Ovary (tissue), 9 donors: Measurements from ENCODE around the gene RHBDL1. TPM values are rescaled to one million over a fixed set of nuclear protein-coding genes. Genes with fewer than 3 reads are reported as not detected.

ENCODE experiments used
- DNase-seq, 5 donors: peaks; one replicate each; pipeline ENCODE4 v3.0.0-alpha.2; 2019 to 2020
- H3K27ac ChIP-seq, 2 donors: fragments of 200-600 bp; one replicate each; pipeline versions ENCODE4 v1.5.1 to v1.8.0; 2019 to 2022
- H3K27me3 ChIP-seq: fragments of 200-600 bp; one replicate; pipeline ENCODE4 v1.8.0; 2022
- H3K36me3 ChIP-seq: fragments of 200-600 bp; sonication (generic); one replicate; pipeline ENCODE4 v1.5.1; 2019
- H3K4me1 ChIP-seq: one replicate; pipeline ENCODE4 v1.8.1; 2013; ENCODE audit warnings: mild to moderate bottlenecking, moderate library complexity; ENCODE audit not compliant: insufficient read depth
- H3K4me3 ChIP-seq: fragments of 200-600 bp; sonication (generic); one replicate; pipeline ENCODE4 v1.5.1; 2017
- H3K9me3 ChIP-seq, 2 donors: fragments of 200-600 bp in 1 of 2; sonication (generic) in 1 of 2; one replicate each; pipeline versions ENCODE4 v1.5.1 to v1.8.1; 2013 to 2019; ENCODE audit warnings: mild to moderate bottlenecking in 1 of 2, moderate library complexity in 1 of 2
- EP300 ChIP-seq: sonication (generic); formaldehyde crosslinking; IDR thresholded peaks from one replicate; pipeline ENCODE4 v1.6.1; 2017; ENCODE audit warnings: antibody characterized with exemption
- POLR2A ChIP-seq: fragments of 450-650 bp; IDR thresholded peaks from one replicate; pipeline ENCODE4 v1.6.1; 2017; ENCODE audit warnings: antibody characterized with exemption, mild to moderate bottlenecking, moderate library complexity
- WGBS, 3 donors: extraction: QIAGEN DNeasy Blood & Tissue Kit in 1 of 3; methylation state at CpG; one replicate each; pipeline versions ENCODE4 v1.1.5 to v1.1.7; 2013 to 2017; 5-methylcytosine and 5-hydroxymethylcytosine counted together
- intact Hi-C, 4 donors: fragments of 100-400 bp; cut with DNase I; formaldehyde crosslinking; loops; one replicate each; pipeline versions ENCODE4 v1.11.0 to v1.15.1; 2022 to 2023
- polyA plus RNA-seq, 2 donors: library from polyadenylated mRNA; stranded (reverse); fragments of 200-250 nt in 1 of 2; fragments of 350-450 nt in 1 of 2; fragmentation: Illumina TruSeq in 1 of 2; extraction: RNeasy Lipid Tissue Mini Kit (QIAGEN cat#74804) in 1 of 2; gene quantifications; one replicate each; pipeline ENCODE4 v1.2.3, GENCODE V29; 2013 to 2014
- total RNA-seq, 7 donors: library from RNA; depleted of rRNA in 2 of 7; stranded (reverse); fragments of >200 nt in 2 of 7; fragmentation: NEBNext Ultra II Directional in 3 of 7; extraction: Animal tissue kit (Norgen Biotek cat#: 25700) in 3 of 7; gene quantifications; one replicate each; pipeline versions ENCODE4 v1.1.0 to v1.2.4, GENCODE V29; 2016 to 2023
- TF ChIP-seq, protein P1 (sequence below), 3 donors: fragments of 450-650 bp in 2 of 3; fragments of 200-600 bp in 1 of 3; IDR thresholded peaks; one replicate each; pipeline versions ENCODE4 v1.5.1 to v1.8.0; 2016 to 2022; ENCODE audit warnings: antibody characterized with exemption in 3 of 3, mild to moderate bottlenecking in 1 of 3
- donor health status: DM: no; HTN: no; CAD: no; lungs with moderate emphysema.
- donor health status: DM: no; HTN: no; CAD: no.
- donor health status: Bipolar disorder and iron deficiency.
- donor health status: DM: yes; HTN: yes; CAD: no.
- donor health status: DM: no; HTN: no; CAD: no.
- donor health status: DM: yes; HTN: yes; CAD: no.

Gene RHBDL1
- total and polyA plus RNA-seq, 9 donors = 0.50 to 4.3 (median 1.4) TPM; not detected in 1

- no peaks in the 10 kb centered on the region for H3K36me3 ChIP-seq
- H3K27me3 ChIP-seq = peaks cover 15% of the 10 kb centered on the region
- H3K4me1 ChIP-seq = peaks cover 15% of the 10 kb centered on the region
- H3K9me3 ChIP-seq = no peaks in the 10 kb centered on the region
- H3K4me3 ChIP-seq = no peak overlapping the region
- TF ChIP-seq, protein P1, sequence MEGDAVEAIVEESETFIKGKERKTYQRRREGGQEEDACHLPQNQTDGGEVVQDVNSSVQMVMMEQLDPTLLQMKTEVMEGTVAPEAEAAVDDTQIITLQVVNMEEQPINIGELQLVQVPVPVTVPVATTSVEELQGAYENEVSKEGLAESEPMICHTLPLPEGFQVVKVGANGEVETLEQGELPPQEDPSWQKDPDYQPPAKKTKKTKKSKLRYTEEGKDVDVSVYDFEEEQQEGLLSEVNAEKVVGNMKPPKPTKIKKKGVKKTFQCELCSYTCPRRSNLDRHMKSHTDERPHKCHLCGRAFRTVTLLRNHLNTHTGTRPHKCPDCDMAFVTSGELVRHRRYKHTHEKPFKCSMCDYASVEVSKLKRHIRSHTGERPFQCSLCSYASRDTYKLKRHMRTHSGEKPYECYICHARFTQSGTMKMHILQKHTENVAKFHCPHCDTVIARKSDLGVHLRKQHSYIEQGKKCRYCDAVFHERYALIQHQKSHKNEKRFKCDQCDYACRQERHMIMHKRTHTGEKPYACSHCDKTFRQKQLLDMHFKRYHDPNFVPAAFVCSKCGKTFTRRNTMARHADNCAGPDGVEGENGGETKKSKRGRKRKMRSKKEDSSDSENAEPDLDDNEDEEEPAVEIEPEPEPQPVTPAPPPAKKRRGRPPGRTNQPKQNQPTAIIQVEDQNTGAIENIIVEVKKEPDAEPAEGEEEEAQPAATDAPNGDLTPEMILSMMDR (IDR thresholded peaks at IDR 0.05) = no peak
- intact Hi-C loops = no loop called here
- no peak for DNase-seq
- WGBS, 3 donors = 11 to 18% (median 14%) methylated on average over 6 to 9 of the region's 9 CpGs
- no peak overlapping the region for H3K27ac ChIP-seq
Observed at GRCh38 chr16:726188-726437, 50.6 kb downstream of the RHBDL1 start.

DNA sequence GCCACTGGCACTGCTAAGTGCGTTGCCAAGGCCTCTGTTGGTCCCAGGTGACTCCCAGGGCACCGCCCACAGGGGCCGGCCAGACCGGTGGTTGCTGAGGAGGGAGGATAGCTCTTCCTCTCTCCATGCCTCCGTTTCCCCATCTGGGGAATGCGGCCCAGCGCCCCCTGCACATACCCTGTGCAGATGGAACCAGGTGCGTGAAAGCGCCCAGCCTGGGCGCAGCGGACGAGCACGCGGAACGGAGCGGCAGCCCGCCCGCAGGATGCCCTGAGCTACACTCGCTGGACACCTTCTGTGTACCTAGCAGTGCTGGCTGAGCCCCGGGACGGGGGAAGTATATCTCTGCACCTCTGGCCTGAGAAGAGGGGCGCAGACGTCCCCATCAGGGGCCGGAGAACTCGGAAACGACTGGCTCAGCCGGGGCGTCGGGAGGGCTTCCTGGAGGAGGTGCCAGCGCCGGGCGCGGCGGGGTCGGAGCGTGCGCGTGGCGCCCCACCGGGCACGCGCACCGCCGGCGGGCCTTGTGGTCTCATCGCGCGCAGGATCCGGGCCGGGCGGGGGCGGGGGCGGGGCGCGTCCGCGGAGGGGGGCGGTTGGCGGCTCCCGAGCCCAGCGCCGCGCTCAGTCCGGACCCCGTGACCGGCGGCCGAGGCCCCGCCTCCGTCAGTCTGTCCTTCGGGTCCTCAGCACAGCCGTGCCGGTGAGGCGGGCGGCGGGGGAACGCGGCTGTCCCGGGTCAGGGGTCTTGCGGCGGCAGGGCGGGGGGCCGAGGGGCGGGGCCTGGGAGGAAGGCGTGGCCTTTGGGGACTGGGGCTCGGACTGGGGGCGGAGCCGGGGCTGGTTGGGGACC is 51.2 kb downstream of the RHBDL1 start, which contains the start of the genes CCDC78 and HAGHL:
Gene CCDC78 (minus strand): TSS at position 6 of the 853 bp plus-strand sequence. CDS start 76 bp downstream, outside the sequence.
Gene HAGHL (plus strand): TSS at position 669 of the 853 bp plus-strand sequence. CDS start 404 bp downstream, outside the sequence.
- whole genome bisulfite sequencing, 3 donors = 1% methylated on average over 39 to 88 of the region's 88 CpGs
- peaks cover 15% of the 10 kb centered on the region for H3K27me3 ChIP-seq
- H3K4me3 ChIP-seq = peak within 1 kb of the TSS; percentile 32
- H3K4me1 ChIP-seq = peaks cover 12% of the 10 kb centered on the region
- peak in 2 of 5 donors; percentile 55 to 59 for DNase-seq
- H3K27ac ChIP-seq = no peak within 1 kb of the TSS
- TF ChIP-seq, protein P1 (IDR thresholded peaks at IDR 0.05) = no peak
- TF ChIP-seq EP300 (no peak), POLR2A (no peak)
- no peaks in the 10 kb centered on the region for H3K36me3 ChIP-seq
- intact Hi-C loops = no loop called here
- no peaks in the 10 kb centered on the region for H3K9me3 ChIP-seq

- Histone ChIP-seq H3K4me1 (peaks cover 9% of the 10 kb centered on the region), H3K27ac (no peak overlapping the region), H3K9me3 (no peaks in the 10 kb centered on the region), H3K4me3 (peak overlapping the region; percentile 32), H3K27me3 (peaks cover 15% of the 10 kb centered on the region), H3K36me3 (no peaks in the 10 kb centered on the region)
- TF ChIP-seq EP300 = no peak
- TF ChIP-seq, protein P1 (IDR thresholded peaks at IDR 0.05) = no peak
- no peak for TF ChIP-seq POLR2A
- intact Hi-C loops = no loop called here
- DNase-seq = no peak
- WGBS, 3 donors = 0 to 2% (median 1%) methylated on average over 28 to 61 of the region's 61 CpGs
Observed at GRCh38 chr16:727291-727977, 52.0 kb downstream of the RHBDL1 start.

Other genes with a start within 250 kb of the RHBDL1 start
- gene CAPN15, start 148.0 kb upstream of the RHBDL1 start, total RNA-seq = 10 to 100 TPM; 16.9 to 38.9 (median 30.5) TPM
- 10 to 100 TPM in 1 of 2 donors, 1 to 10 TPM in 1; 1.6 to 19.4 TPM for gene CAPN15, start 148.0 kb upstream of the RHBDL1 start, polyA plus RNA-seq
- not detected for gene PRR35, start 115.3 kb upstream of the RHBDL1 start, total RNA-seq
- gene PRR35, start 115.3 kb upstream of the RHBDL1 start, polyA plus RNA-seq = not detected
- 10 to 100 TPM in 1 of 7 donors, 1 to 10 TPM in 6; 3.2 to 15.4 (median 5.0) TPM for gene NHLRC4, start 108.7 kb upstream of the RHBDL1 start, total RNA-seq
- gene NHLRC4, start 108.7 kb upstream of the RHBDL1 start, polyA plus RNA-seq = 1 to 10 TPM in 1 of 2 donors, under 1 TPM in 1; 0.53 to 5.9 TPM
- 10 to 100 TPM; 24.1 to 47.7 (median 39.8) TPM for gene PIGQ, start 105.7 kb upstream of the RHBDL1 start, total RNA-seq
- gene PIGQ, start 105.7 kb upstream of the RHBDL1 start, polyA plus RNA-seq = 10 to 100 TPM in 1 of 2 donors, 1 to 10 TPM in 1; 4.3 to 36.3 TPM
- 10 to 100 TPM; 11.7 to 24.1 (median 21.4) TPM for gene RAB40C, start 85.6 kb upstream of the RHBDL1 start, total RNA-seq
- 10 to 100 TPM in 1 of 2 donors, 1 to 10 TPM in 1; 1.9 to 21.0 TPM for gene RAB40C, start 85.6 kb upstream of the RHBDL1 start, polyA plus RNA-seq
- 1 to 10 TPM in 5 of 7 donors, under 1 TPM in 2; 0.57 to 2.6 (median 1.3) TPM for gene WFIKKN1, start 44.7 kb upstream of the RHBDL1 start, total RNA-seq
- under 1 TPM; 0.10 to 0.59 TPM for gene WFIKKN1, start 44.7 kb upstream of the RHBDL1 start, polyA plus RNA-seq
- gene METTL26, start 39.4 kb upstream of the RHBDL1 start, total RNA-seq = 100 to 1,000 TPM in 2 of 7 donors, 10 to 100 TPM in 5; 61.8 to 139 (median 75.9) TPM
- gene METTL26, start 39.4 kb upstream of the RHBDL1 start, polyA plus RNA-seq = 100 to 1,000 TPM in 1 of 2 donors, 10 to 100 TPM in 1; 12.2 to 113 TPM
- gene MCRIP2, start 33.8 kb upstream of the RHBDL1 start, total RNA-seq = 10 to 100 TPM; 21.5 to 42.3 (median 31.3) TPM
- gene MCRIP2, start 33.8 kb upstream of the RHBDL1 start, polyA plus RNA-seq = 10 to 100 TPM in 1 of 2 donors, under 1 TPM in 1; 0.98 to 22.9 TPM
- 10 to 100 TPM; 22.4 to 58.2 (median 45.1) TPM for gene WDR90, start 26.3 kb upstream of the RHBDL1 start, total RNA-seq
- 10 to 100 TPM in 1 of 2 donors, 1 to 10 TPM in 1; 1.4 to 34.9 TPM for gene WDR90, start 26.3 kb upstream of the RHBDL1 start, polyA plus RNA-seq
- gene RHOT2, start 7.5 kb upstream of the RHBDL1 start, total RNA-seq = 100 to 1,000 TPM in 1 of 7 donors, 10 to 100 TPM in 6; 44.6 to 100 (median 80.6) TPM
- gene RHOT2, start 7.5 kb upstream of the RHBDL1 start, polyA plus RNA-seq = 10 to 100 TPM; 11.6 to 96.6 TPM
- gene STUB1, start 4.7 kb downstream of the RHBDL1 start, total RNA-seq = 100 to 1,000 TPM in 4 of 7 donors, 10 to 100 TPM in 3; 72.3 to 115 (median 102) TPM
- gene STUB1, start 4.7 kb downstream of the RHBDL1 start, polyA plus RNA-seq = 100 to 1,000 TPM in 1 of 2 donors, 10 to 100 TPM in 1; 20.1 to 107 TPM
- 10 to 100 TPM; 36.6 to 73.9 (median 64.0) TPM for gene JMJD8, start 8.7 kb downstream of the RHBDL1 start, total RNA-seq
- 10 to 100 TPM; 10.2 to 53.8 TPM for gene JMJD8, start 8.7 kb downstream of the RHBDL1 start, polyA plus RNA-seq
- gene WDR24, start 14.7 kb downstream of the RHBDL1 start, total RNA-seq = 10 to 100 TPM in 6 of 7 donors, 1 to 10 TPM in 1; 8.4 to 17.3 (median 13.4) TPM
- gene WDR24, start 14.7 kb downstream of the RHBDL1 start, polyA plus RNA-seq = 10 to 100 TPM in 1 of 2 donors, under 1 TPM in 1; 0.42 to 10.3 TPM
- 1 to 10 TPM in 4 of 7 donors, under 1 TPM in 2, not detected in 1; 0.48 to 2.5 (median 1.4) TPM for gene FBXL16, start 30.1 kb downstream of the RHBDL1 start, total RNA-seq
- under 1 TPM; 0.22 to 0.25 TPM for gene FBXL16, start 30.1 kb downstream of the RHBDL1 start, polyA plus RNA-seq
- 10 to 100 TPM in 5 of 7 donors, 1 to 10 TPM in 2; 4.0 to 57.1 (median 15.7) TPM for gene METRN, start 39.4 kb downstream of the RHBDL1 start, total RNA-seq
- gene METRN, start 39.4 kb downstream of the RHBDL1 start, polyA plus RNA-seq = 1 to 10 TPM in 1 of 2 donors, under 1 TPM in 1; 0.40 to 5.6 TPM
- gene ANTKMT, start 45.5 kb downstream of the RHBDL1 start, total RNA-seq = 10 to 100 TPM; 15.9 to 43.9 (median 26.0) TPM
- gene ANTKMT, start 45.5 kb downstream of the RHBDL1 start, polyA plus RNA-seq = 10 to 100 TPM in 1 of 2 donors, not detected in 1; 13.2 TPM
- 10 to 100 TPM in 1 of 7 donors, 1 to 10 TPM in 4, under 1 TPM in 1, not detected in 1; 0.40 to 44.3 (median 4.7) TPM for gene CCDC78, start 50.8 kb downstream of the RHBDL1 start, total RNA-seq
- gene CCDC78, start 50.8 kb downstream of the RHBDL1 start, polyA plus RNA-seq = under 1 TPM in 1 of 2 donors, not detected in 1; 0.41 TPM
- 10 to 100 TPM in 1 of 7 donors, 1 to 10 TPM in 6; 2.6 to 25.7 (median 3.6) TPM for gene HAGHL, start 51.4 kb downstream of the RHBDL1 start, total RNA-seq
- gene HAGHL, start 51.4 kb downstream of the RHBDL1 start, polyA plus RNA-seq = 1 to 10 TPM in 1 of 2 donors, not detected in 1; 2.6 TPM
- 10 to 100 TPM; 20.8 to 32.5 (median 22.2) TPM for gene CIAO3, start 65.3 kb downstream of the RHBDL1 start, total RNA-seq
- 10 to 100 TPM in 1 of 2 donors, 1 to 10 TPM in 1; 8.5 to 18.0 TPM for gene CIAO3, start 65.3 kb downstream of the RHBDL1 start, polyA plus RNA-seq
- 100 to 1,000 TPM in 1 of 7 donors, 10 to 100 TPM in 3, 1 to 10 TPM in 2, under 1 TPM in 1; 0.40 to 314 (median 13.6) TPM for gene MSLN, start 85.1 kb downstream of the RHBDL1 start, total RNA-seq
- 1 to 10 TPM; 1.5 to 1.9 TPM for gene MSLN, start 85.1 kb downstream of the RHBDL1 start, polyA plus RNA-seq
- 10 to 100 TPM; 11.1 to 18.6 (median 16.1) TPM for gene RPUSD1, start 112.7 kb downstream of the RHBDL1 start, total RNA-seq
- gene RPUSD1, start 112.7 kb downstream of the RHBDL1 start, polyA plus RNA-seq = 10 to 100 TPM in 1 of 2 donors, not detected in 1; 13.1 TPM
- 10 to 100 TPM in 6 of 7 donors, 1 to 10 TPM in 1; 8.5 to 25.5 (median 18.7) TPM for gene CHTF18, start 112.9 kb downstream of the RHBDL1 start, total RNA-seq
- gene CHTF18, start 112.9 kb downstream of the RHBDL1 start, polyA plus RNA-seq = 10 to 100 TPM in 1 of 2 donors, under 1 TPM in 1; 0.32 to 21.7 TPM
- gene GNG13, start 125.1 kb downstream of the RHBDL1 start, total RNA-seq = not detected
- gene GNG13, start 125.1 kb downstream of the RHBDL1 start, polyA plus RNA-seq = not detected